ENCODE results near the gene ZC3H14.

Gene ZC3H14

GRCh38 chr14:88562831-88563686 lies at the start of gene ZC3H14:
TSS of gene ZC3H14 (plus strand) at chr14:88563037. CDS start at chr14:88563134, 97 bp downstream.
- in situ Hi-C loops (cut with MboI; ENCODE audit: low pct_unique_long_range_greater_than_20kb, low sequenced_read_pairs, unreplicated experiment), result no loop called here
- peak; percentile 95 for DNase-seq (ENCODE audit: low spot score)
- TF ChIP-seq, protein P1, sequence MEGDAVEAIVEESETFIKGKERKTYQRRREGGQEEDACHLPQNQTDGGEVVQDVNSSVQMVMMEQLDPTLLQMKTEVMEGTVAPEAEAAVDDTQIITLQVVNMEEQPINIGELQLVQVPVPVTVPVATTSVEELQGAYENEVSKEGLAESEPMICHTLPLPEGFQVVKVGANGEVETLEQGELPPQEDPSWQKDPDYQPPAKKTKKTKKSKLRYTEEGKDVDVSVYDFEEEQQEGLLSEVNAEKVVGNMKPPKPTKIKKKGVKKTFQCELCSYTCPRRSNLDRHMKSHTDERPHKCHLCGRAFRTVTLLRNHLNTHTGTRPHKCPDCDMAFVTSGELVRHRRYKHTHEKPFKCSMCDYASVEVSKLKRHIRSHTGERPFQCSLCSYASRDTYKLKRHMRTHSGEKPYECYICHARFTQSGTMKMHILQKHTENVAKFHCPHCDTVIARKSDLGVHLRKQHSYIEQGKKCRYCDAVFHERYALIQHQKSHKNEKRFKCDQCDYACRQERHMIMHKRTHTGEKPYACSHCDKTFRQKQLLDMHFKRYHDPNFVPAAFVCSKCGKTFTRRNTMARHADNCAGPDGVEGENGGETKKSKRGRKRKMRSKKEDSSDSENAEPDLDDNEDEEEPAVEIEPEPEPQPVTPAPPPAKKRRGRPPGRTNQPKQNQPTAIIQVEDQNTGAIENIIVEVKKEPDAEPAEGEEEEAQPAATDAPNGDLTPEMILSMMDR (IDR thresholded peaks at IDR 0.05; ENCODE audit: extremely low read depth, insufficient read depth, missing control alignments), result peak; percentile 59

DNA sequence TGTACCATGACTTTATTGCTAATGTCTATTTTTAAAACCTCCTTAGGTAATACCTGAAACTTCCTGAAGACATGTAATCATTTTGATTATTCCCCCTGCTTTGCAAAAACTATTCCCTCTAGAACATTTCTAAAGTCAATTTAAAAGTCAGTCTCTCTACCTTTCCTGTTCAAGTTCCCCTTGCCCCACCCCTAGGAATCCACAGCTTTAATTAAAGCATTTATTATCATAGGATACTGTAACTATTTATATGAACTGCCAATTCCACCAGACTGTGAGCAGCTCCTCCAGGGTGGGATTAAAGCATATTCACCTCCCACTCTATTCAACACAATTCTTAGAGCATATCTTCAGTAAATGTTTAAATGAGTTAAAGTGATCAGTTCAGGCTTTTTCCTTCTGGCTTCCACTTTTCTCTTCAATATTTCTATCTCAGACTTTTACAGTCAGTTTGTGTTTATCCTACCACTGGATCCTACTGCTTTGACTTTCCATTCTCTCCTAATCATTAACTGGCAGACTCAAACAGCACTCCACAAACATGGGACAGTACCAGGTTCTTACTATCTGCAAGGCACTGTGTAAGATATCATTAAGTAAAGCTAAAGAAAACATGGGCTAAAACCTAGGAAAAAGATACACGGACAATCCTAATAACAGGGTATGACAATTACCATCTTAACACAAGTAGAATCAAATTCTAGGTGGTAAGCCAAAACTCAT lies 47.2 kb upstream of the ZC3H14 start:
- TF ChIP-seq, protein P1 (IDR thresholded peaks at IDR 0.05; ENCODE audit: extremely low read depth, insufficient read depth, missing control alignments), result no peak
- in situ Hi-C loops (cut with MboI; ENCODE audit: low pct_unique_long_range_greater_than_20kb, low sequenced_read_pairs, unreplicated experiment), result no loop called here
- DNase-seq (ENCODE audit: low spot score), result no peak

- in situ Hi-C loops (cut with MboI; ENCODE audit: low pct_unique_long_range_greater_than_20kb, low sequenced_read_pairs, unreplicated experiment), result no loop called here
- TF ChIP-seq, protein P1 (IDR thresholded peaks at IDR 0.05; ENCODE audit: extremely low read depth, insufficient read depth, missing control alignments), result no peak
- DNase-seq (ENCODE audit: low spot score), result no peak
Measured at GRCh38 chr14:88516861-88517357, 45.9 kb upstream of the ZC3H14 start.

DNA sequence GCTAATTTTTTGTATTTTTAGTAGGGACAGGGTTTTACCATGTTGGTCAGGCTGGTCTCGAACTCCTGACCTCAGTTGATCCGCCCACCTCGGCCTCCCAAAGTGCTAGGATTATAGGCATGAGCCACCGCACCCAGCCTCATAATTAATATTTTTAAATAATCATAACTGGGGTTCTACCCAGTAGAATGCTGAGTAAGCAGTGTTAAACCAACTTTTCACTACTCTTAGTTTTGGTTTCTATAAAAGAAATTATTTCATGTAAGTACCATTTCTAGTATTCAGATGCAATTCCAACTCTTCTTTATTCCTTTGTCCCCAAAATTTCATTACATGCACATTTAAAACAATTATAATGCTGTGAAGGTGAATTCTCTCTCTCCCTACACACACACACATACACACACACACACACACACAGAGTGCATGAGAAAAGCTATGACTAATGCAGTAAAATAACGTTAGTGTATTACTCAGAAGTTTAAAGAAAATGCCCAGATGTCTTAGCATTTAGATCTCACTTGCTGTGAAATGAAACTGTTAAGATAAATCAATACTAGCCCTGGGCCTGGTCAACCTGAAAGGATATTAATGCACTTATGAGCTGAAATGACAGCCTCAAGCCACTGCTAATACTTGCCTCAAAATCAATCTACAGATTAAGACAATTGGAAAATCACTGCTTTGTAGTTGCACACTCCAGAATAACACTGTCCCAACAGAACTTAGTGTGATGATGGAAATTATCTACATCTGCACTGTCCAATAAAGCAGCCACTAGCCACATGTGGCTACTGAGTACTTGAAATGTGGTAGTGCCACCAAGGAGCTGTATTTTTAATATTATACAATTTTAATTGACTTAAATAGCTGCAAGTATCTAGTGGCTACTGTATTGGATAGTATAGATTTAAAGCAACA lies 44.0 kb upstream of the ZC3H14 start:
- no peak for DNase-seq (ENCODE audit: low spot score)
- in situ Hi-C loops (cut with MboI; ENCODE audit: low pct_unique_long_range_greater_than_20kb, low sequenced_read_pairs, unreplicated experiment), result no loop called here
- TF ChIP-seq, protein P1 (IDR thresholded peaks at IDR 0.05; ENCODE audit: extremely low read depth, insufficient read depth, missing control alignments), result no peak

GRCh38 chr14:88519907-88520306 lies 42.9 kb upstream of the ZC3H14 start:
- DNase-seq (ENCODE audit: low spot score), result no peak
- in situ Hi-C loops (cut with MboI; ENCODE audit: low pct_unique_long_range_greater_than_20kb, low sequenced_read_pairs, unreplicated experiment), result no loop called here
- TF ChIP-seq, protein P1 (IDR thresholded peaks at IDR 0.05; ENCODE audit: extremely low read depth, insufficient read depth, missing control alignments), result no peak

DNA sequence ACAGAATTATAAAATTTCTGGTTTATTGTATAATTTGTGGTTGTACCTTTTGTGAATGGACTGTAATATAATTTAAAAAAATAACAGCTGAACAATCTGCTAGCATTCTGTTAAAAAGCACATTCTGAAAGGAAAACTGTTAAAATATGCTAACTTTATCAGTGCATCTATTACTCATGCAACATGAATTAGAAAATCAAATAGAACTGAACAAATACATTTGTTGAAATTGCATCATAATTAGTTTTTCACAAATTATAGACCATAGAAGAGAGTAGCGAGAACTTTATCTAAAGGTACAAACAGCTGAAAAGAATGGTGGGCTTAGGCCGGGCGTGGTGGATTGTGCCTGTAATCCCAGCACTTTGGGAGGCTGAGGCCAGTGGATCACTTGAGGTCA lies 41.0 kb upstream of the ZC3H14 start:
- DNase-seq (ENCODE audit: low spot score), result no peak

More for the DNA sequence above, 41.0 kb upstream of the ZC3H14 start:
- TF ChIP-seq, protein P1 (IDR thresholded peaks at IDR 0.05; ENCODE audit: extremely low read depth, insufficient read depth, missing control alignments), result no peak
- in situ Hi-C loops (cut with MboI; ENCODE audit: low pct_unique_long_range_greater_than_20kb, low sequenced_read_pairs, unreplicated experiment), result no loop called here

Measured in GM13977 (cell line).